Hematopoietic multipotent progenitor cell (in vitro differentiated cells): ENCODE measurements around the gene NCAPG2. TPM values are rescaled to one million over a fixed set of nuclear protein-coding genes. Genes with fewer than 3 reads are reported as not detected.

ENCODE experiments used
- DNase-seq, 3 donors: peaks; one replicate each; pipeline ENCODE4 v3.0.0-alpha.2; 2011 to 2015; ENCODE audit warnings: low read depth in 2 of 3, low spot score in 2 of 3
- small RNA-seq: library from RNA; depleted of rRNA; stranded (forward); fragments of <200 nt; gene quantifications from one replicate; pipeline ENCODE3, GENCODE V24; 2012
- total RNA-seq: library from RNA; depleted of rRNA; stranded (reverse); fragments of >200 nt; gene quantifications from one replicate; pipeline ENCODE4 v1.2.3, GENCODE V29; 2012

NCAPG2 gene
- total RNA-seq, 1 donor = 6.7 TPM

DNA sequence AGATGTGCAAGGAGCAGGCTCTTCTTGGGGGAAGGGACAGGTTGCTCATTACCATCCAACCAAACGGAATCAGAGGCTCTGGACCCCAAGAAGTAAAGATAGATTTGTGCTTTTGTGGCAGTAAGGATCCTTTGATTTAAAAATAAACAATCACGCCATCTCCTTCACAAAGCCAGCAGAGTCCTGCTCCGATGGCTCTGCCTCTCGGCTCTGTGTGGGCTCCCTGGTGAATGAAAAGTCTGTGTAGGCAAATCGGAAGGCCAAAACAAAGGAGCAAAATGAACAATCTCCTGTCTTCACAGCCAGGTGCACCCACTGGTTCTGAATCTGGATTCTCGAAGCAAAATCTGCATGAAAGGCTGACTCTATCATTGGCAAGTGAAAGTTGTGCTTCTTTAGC, 120.8 kb downstream of the NCAPG2 start:
- DNase-seq = no peak

DNA sequence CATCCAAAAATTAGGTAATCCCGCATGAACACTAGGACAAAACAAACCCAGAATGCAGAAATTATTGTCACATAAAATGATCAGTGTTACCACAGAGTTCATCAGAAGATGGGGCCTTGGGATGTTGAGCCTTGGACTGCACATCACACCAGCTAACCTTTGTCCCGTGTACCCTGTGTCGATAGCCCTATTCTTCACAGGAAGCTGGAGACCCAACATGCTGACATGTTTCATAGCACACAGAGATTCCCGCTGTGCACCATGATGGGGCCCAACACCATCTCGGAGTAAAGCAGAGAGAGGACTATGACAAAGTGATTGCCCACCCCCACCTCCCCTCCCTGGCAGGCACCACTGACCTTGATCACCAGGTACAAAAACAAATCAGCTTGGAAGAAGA, 121.5 kb downstream of the NCAPG2 start:
- no peak for DNase-seq

DNA sequence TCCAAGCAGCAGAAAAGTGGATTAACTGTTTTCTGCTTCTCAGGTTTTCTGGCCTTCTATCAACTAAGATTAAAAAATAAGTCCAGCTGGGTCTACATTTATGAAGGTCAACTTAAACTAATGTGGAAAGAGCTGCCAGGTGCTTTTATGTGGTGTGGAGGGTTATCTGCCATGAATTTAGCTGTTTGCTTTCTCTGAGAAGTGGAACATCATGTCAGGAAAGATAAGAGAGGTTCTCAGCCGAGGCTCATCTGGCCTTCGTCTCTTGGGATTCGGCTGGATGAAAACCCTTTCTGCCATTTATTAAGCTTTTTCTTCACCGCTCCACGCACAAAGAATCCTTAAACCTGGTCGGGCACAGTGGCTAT, 122.5 kb downstream of the NCAPG2 start:
- DNase-seq = no peak

DNA sequence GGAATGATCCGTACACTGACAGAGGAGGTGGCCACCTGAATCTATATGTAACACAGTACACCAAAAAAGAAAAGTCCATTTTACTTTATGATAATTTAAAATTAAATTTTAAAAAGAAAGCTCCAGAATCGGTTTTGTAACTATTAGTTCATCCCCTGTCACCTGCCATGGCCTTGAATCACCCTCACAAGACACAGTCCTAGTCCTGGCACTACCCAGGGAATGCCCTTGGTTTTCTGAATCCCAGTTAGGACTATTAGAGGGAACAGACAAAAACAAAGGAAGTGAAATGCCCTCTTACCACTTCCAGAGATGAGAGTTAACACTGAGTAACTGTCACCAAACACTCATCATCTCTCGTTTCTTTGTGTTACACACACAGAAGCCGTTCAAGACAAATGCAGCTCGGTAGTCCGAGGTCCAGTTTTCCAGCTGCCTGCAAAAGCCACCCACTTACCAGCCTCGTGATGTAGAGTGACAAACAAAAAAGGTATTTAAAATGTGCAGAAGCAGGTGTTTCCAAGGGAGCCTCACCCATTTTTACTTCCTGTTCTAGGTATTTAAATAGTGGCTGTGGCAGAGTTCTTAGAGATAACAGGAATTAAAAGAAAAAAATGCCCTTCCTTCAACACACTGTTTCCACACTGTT, 123.0 kb downstream of the NCAPG2 start:
- DNase-seq = no peak

Small RNA genes within 50 kb of the gene (small RNA-seq; reads per million reads assigned to genes)
- gene MIR5707 (not detected), gene THAP5P1 (not detected)

Other genes with a start within 250 kb of the NCAPG2 start
- gene PTPRN2, start 117.0 kb downstream of the NCAPG2 start, total RNA-seq = 0.27 TPM
- gene ESYT2, start 124.7 kb upstream of the NCAPG2 start, total RNA-seq = 154 TPM
- 10.8 TPM for gene DYNC2I1, start 151.8 kb upstream of the NCAPG2 start, total RNA-seq